Measurements from ENCODE around the gene CDH23.

- TF ChIP-seq CTCF (IDR thresholded peaks at IDR 0.05) (no peak), EZH2 (IDR thresholded peaks at IDR 0.05; ENCODE audit: borderline replicate concordance, insufficient read depth, low read depth, low read length, poor library complexity, severe bottlenecking) (no peak)
Measured at GRCh38 chr10:71394926-71395562, 1.7 kb upstream of the CDH23 start.
